ENCODE results near the gene CFAP299. TPM values are rescaled to one million over a fixed set of nuclear protein-coding genes. Genes with fewer than 3 reads are reported as not detected.

Gene CFAP299
- total and polyA plus RNA-seq, 2 of the 8 experiments (the other 6 are each of a cell fraction or from before 2014, with no cell fraction given), result not detected

DNA sequence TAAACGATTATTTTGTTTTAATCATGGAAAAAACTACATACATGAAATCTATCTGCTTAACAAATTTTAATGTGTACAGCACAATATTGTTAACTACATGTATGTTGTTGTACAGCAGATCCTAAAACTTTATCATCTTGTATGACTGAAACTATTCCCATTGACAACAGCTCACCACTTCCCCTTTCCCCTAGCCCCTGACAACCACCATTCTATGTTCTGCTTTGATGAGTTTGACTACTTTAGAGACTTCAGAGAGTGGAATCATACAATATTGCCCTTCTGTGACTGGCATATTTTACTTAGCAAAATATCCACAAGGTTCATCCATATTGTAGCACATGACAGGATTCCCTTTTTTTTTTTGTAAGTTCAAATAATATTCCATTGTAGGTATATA lies 185.9 kb downstream of the CFAP299 start:
- Histone ChIP-seq H3K27ac (ENCODE audit: low read depth, low read length) (no peak overlapping the region), H3K4me1 (replicated peaks in 1 of 4; ENCODE audit: control insufficient read depth in 3 of 4, insufficient read depth in 4 of 4, low read length in 3 of 4) (no peaks in the 10 kb centered on the region), H2BK5ac (ENCODE audit: low read depth, low read length) (no peak overlapping the region), H3K18ac (ENCODE audit: extremely low read depth, low read length) (no peak overlapping the region), H4K91ac (replicated peaks; ENCODE audit: insufficient read length, low read length) (no peak overlapping the region), H3K27me3 (replicated peaks in 1 of 4; ENCODE audit: control insufficient read depth in 3 of 4, extremely low read depth in 1 of 4, insufficient read depth in 3 of 4, low read length in 3 of 4) (no peaks in the 10 kb centered on the region), H3K23me2 (ENCODE audit: low read depth, low read length) (no peaks in the 10 kb centered on the region), H2BK120ac (replicated peaks; ENCODE audit: low read depth, low read length) (no peak overlapping the region), H2BK12ac (ENCODE audit: low read depth, low read length) (no peak overlapping the region), H3K14ac (ENCODE audit: insufficient read length) (no peak overlapping the region), H4K20me1 (replicated peaks in 1 of 2; ENCODE audit: control insufficient read depth in 1 of 2, insufficient read depth in 2 of 2, low read length in 2 of 2) (no peaks in the 10 kb centered on the region), H4K8ac (ENCODE audit: extremely low read depth, insufficient read depth, low read length) (no peak overlapping the region), H2BK20ac (ENCODE audit: low read length) (no peak overlapping the region), H3K9me3 (ENCODE audit: insufficient read depth in 2 of 2, low read depth in 1 of 2, low read length in 1 of 2) (no peaks in the 10 kb centered on the region), H2BK15ac (ENCODE audit: low read length) (no peak overlapping the region), H3K56ac (replicated peaks; ENCODE audit: insufficient read length, low read depth, low read length) (no peak overlapping the region), H3K4me3 (ENCODE audit: extremely low read depth in 1 of 4, insufficient read depth in 2 of 4, low read depth in 3 of 4, low read length in 4 of 4) (no peak overlapping the region), H3K79me1 (ENCODE audit: low read depth, low read length) (no peaks in the 10 kb centered on the region), H3K36me3 (ENCODE audit: control insufficient read depth in 2 of 4, insufficient read depth in 4 of 4, low read length in 3 of 4) (no peaks in the 10 kb centered on the region), H3K4me2 (ENCODE audit: insufficient read depth in 1 of 2, low read depth in 2 of 2, low read length in 2 of 2) (no peak overlapping the region), H3K9ac (replicated peaks in 1 of 4; ENCODE audit: extremely low read depth in 1 of 4, low read depth in 3 of 4, low read length in 3 of 4) (no peak overlapping the region), H4K5ac (ENCODE audit: insufficient read length, low read depth, low read length) (no peak overlapping the region), H3K79me2 (ENCODE audit: control insufficient read depth in 1 of 2, insufficient read depth in 2 of 2, low read length in 2 of 2) (no peaks in the 10 kb centered on the region), H2AK5ac (ENCODE audit: low read depth, low read length) (no peak overlapping the region), H3K23ac (ENCODE audit: insufficient read length) (no peak overlapping the region), H3K4ac (replicated peaks; ENCODE audit: insufficient read length, low read depth, low read length) (no peak overlapping the region), H2AFZ (ENCODE audit: low read length) (no peak overlapping the region)
- CTCF ChIA-PET (ENCODE audit: partially characterized antibody), result interaction anchor here (0.6 kb wide), 1 partner anchor 421 kb away, joined by 4 read pairs; no protein-coding TSS in a partner anchor
- FAIRE-seq (no peak), DNase-seq (ENCODE audit: low read depth in 1 of 2, low spot score in 2 of 2) (no peak)
- WGBS, 2 experiments (ENCODE audit: extremely low coverage in 1 of 2, insufficient coverage in 1 of 2, insufficient read length in 1 of 2, insufficient replicate concordance in 2 of 2, low coverage in 1 of 2, low lambda C conversion rate in 2 of 2, missing lambda C conversion rate in 1 of 2), result 88% methylated on average over 1 of the region's 1 CpG; no CpG with 5 or more reads in 1 of the 2 experiments
- POLR2A ChIA-PET (ENCODE audit: partially characterized antibody), result no interaction called here
- TF ChIP-seq RNF2 (IDR thresholded peaks at IDR 0.05; ENCODE audit: borderline replicate concordance, low read depth, low read length, missing control alignments, poor library complexity, severe bottlenecking), result no peak
- TF ChIP-seq SRF (IDR thresholded peaks at IDR 0.05; ENCODE audit: low read depth, low read length), result no peak
- TF ChIP-seq SP2 (IDR thresholded peaks at IDR 0.05; ENCODE audit: low read length), result no peak
- TF ChIP-seq SUZ12 (IDR thresholded peaks at IDR 0.05; ENCODE audit: low read length), result no peak
- TF ChIP-seq SIRT6 (IDR thresholded peaks at IDR 0.05; ENCODE audit: low read length), result no peak
